22Rv1 (cell line): Measurements from ENCODE around the gene DMD.

Experiments used
- ZFX ChIP-seq: fragments of 450-650 bp; IDR thresholded peaks from 2 replicates; pipeline ENCODE4 v1.6.1; 2017; ENCODE audit warnings: antibody characterized with exemption, borderline replicate concordance
- TF ChIP-seq, protein P1 (sequence below): fragments of 450-650 bp; IDR thresholded peaks from 2 replicates; pipeline ENCODE4 v1.5.1; 2017; ENCODE audit warnings: mild to moderate bottlenecking

DNA sequence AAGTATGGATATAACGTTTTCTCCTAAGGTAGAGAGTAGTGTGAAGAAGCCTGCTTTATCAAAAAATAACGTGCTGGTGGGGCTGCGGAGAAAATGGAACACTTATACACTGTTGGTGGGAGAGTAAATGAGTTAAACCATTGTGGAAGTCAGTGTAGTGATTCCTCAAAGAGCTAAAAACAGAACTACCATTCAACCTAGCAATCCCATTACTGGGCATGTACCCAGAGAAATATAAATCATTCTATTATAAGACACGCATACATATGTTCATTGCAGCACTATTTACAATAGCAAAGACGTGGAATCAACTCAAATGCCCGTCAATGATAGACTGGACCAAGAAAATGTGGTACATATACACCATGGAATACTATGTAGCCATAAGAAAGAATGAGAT is 196.4 kb downstream of the DMD start:
- TF ChIP-seq, protein P1, sequence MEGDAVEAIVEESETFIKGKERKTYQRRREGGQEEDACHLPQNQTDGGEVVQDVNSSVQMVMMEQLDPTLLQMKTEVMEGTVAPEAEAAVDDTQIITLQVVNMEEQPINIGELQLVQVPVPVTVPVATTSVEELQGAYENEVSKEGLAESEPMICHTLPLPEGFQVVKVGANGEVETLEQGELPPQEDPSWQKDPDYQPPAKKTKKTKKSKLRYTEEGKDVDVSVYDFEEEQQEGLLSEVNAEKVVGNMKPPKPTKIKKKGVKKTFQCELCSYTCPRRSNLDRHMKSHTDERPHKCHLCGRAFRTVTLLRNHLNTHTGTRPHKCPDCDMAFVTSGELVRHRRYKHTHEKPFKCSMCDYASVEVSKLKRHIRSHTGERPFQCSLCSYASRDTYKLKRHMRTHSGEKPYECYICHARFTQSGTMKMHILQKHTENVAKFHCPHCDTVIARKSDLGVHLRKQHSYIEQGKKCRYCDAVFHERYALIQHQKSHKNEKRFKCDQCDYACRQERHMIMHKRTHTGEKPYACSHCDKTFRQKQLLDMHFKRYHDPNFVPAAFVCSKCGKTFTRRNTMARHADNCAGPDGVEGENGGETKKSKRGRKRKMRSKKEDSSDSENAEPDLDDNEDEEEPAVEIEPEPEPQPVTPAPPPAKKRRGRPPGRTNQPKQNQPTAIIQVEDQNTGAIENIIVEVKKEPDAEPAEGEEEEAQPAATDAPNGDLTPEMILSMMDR = no peak
- TF ChIP-seq ZFX = no peak
